Measurements from ENCODE around the gene FNDC1. TPM values are rescaled to one million over a fixed set of nuclear protein-coding genes. Genes with fewer than 3 reads are reported as not detected.

FNDC1 gene
- total RNA-seq, 1 donor, result 24.2 TPM

- Histone ChIP-seq H3K36me3 (ENCODE audit: insufficient read depth, low read length) (no peaks in the 10 kb centered on the region), H3K79me2 (ENCODE audit: insufficient read depth, low read length) (no peaks in the 10 kb centered on the region), H2AFZ (ENCODE audit: low read length) (no peak overlapping the region), H3K4me3 (ENCODE audit: insufficient read depth, low read length) (no peak overlapping the region), H3K4me2 (ENCODE audit: insufficient read depth, low read length) (no peak overlapping the region), H3K4me1 (ENCODE audit: insufficient read depth, low read length) (peaks cover 18% of the 10 kb centered on the region), H3K27me3 (ENCODE audit: insufficient read depth, low read length) (no peaks in the 10 kb centered on the region), H3K9me3 (ENCODE audit: low read depth, low read length) (no peaks in the 10 kb centered on the region), H4K20me1 (ENCODE audit: insufficient read depth, low read length) (no peaks in the 10 kb centered on the region), H3K27ac (ENCODE audit: low read depth, low read length) (no peak overlapping the region)
- peak; percentile 88 for DNase-seq (ENCODE audit: insufficient read length, low spot score, missing footprints)
- peak; percentile 49 for TF ChIP-seq CTCF (IDR thresholded peaks at IDR 0.05; ENCODE audit: extremely low read depth, low read depth, low read length)
Measured at GRCh38 chr6:159217595-159218275, 48.5 kb downstream of the FNDC1 start.

- no peak for DNase-seq (ENCODE audit: insufficient read length, low spot score, missing footprints)
- no peak overlapping the region for H2AFZ ChIP-seq (ENCODE audit: low read length)
- H3K27ac ChIP-seq (ENCODE audit: low read depth, low read length), result no peak overlapping the region
- TF ChIP-seq CTCF (IDR thresholded peaks at IDR 0.05; ENCODE audit: extremely low read depth, low read depth, low read length), result no peak
- H3K9me3 ChIP-seq (ENCODE audit: low read depth, low read length), result no peaks in the 10 kb centered on the region
- no peaks in the 10 kb centered on the region for H3K36me3 ChIP-seq (ENCODE audit: insufficient read depth, low read length)
- no peaks in the 10 kb centered on the region for H3K27me3 ChIP-seq (ENCODE audit: insufficient read depth, low read length)
- no peaks in the 10 kb centered on the region for H3K4me1 ChIP-seq (ENCODE audit: insufficient read depth, low read length)
- H4K20me1 ChIP-seq (ENCODE audit: insufficient read depth, low read length), result no peaks in the 10 kb centered on the region
- H3K79me2 ChIP-seq (ENCODE audit: insufficient read depth, low read length), result no peaks in the 10 kb centered on the region
- no peak overlapping the region for H3K4me3 ChIP-seq (ENCODE audit: insufficient read depth, low read length)
- no peak overlapping the region for H3K4me2 ChIP-seq (ENCODE audit: insufficient read depth, low read length)
Measured at GRCh38 chr6:159220093-159220492, 50.9 kb downstream of the FNDC1 start.

- TF ChIP-seq CTCF (IDR thresholded peaks at IDR 0.05; ENCODE audit: extremely low read depth, low read depth, low read length), result no peak
- DNase-seq (ENCODE audit: insufficient read length, low spot score, missing footprints), result no peak
- H3K79me2 ChIP-seq (ENCODE audit: insufficient read depth, low read length), result no peaks in the 10 kb centered on the region
- H3K36me3 ChIP-seq (ENCODE audit: insufficient read depth, low read length), result no peaks in the 10 kb centered on the region
- no peaks in the 10 kb centered on the region for H4K20me1 ChIP-seq (ENCODE audit: insufficient read depth, low read length)
- H3K4me2 ChIP-seq (ENCODE audit: insufficient read depth, low read length), result no peak overlapping the region
- H3K27me3 ChIP-seq (ENCODE audit: insufficient read depth, low read length), result no peaks in the 10 kb centered on the region
- no peak overlapping the region for H3K4me3 ChIP-seq (ENCODE audit: insufficient read depth, low read length)
- H2AFZ ChIP-seq (ENCODE audit: low read length), result no peak overlapping the region
- no peaks in the 10 kb centered on the region for H3K9me3 ChIP-seq (ENCODE audit: low read depth, low read length)
- no peak overlapping the region for H3K27ac ChIP-seq (ENCODE audit: low read depth, low read length)
- H3K4me1 ChIP-seq (ENCODE audit: insufficient read depth, low read length), result no peaks in the 10 kb centered on the region
Measured at GRCh38 chr6:159221486-159222170, 52.4 kb downstream of the FNDC1 start.

GRCh38 chr6:159224452-159224851 lies 55.3 kb downstream of the FNDC1 start:
- no peaks in the 10 kb centered on the region for H3K79me2 ChIP-seq (ENCODE audit: insufficient read depth, low read length)
- H3K4me2 ChIP-seq (ENCODE audit: insufficient read depth, low read length), result no peak overlapping the region
- no peaks in the 10 kb centered on the region for H4K20me1 ChIP-seq (ENCODE audit: insufficient read depth, low read length)
- H3K9me3 ChIP-seq (ENCODE audit: low read depth, low read length), result no peaks in the 10 kb centered on the region
- H3K4me3 ChIP-seq (ENCODE audit: insufficient read depth, low read length), result no peak overlapping the region
- H3K36me3 ChIP-seq (ENCODE audit: insufficient read depth, low read length), result no peaks in the 10 kb centered on the region
- H2AFZ ChIP-seq (ENCODE audit: low read length), result no peak overlapping the region
- TF ChIP-seq CTCF (IDR thresholded peaks at IDR 0.05; ENCODE audit: extremely low read depth, low read depth, low read length), result no peak
- H3K27ac ChIP-seq (ENCODE audit: low read depth, low read length), result no peak overlapping the region
- no peaks in the 10 kb centered on the region for H3K4me1 ChIP-seq (ENCODE audit: insufficient read depth, low read length)
- DNase-seq (ENCODE audit: insufficient read length, low spot score, missing footprints), result no peak
- H3K27me3 ChIP-seq (ENCODE audit: insufficient read depth, low read length), result no peaks in the 10 kb centered on the region
